Ectodermal cell (in vitro differentiated cells): ENCODE data around the gene NMRAL1.

ENCODE experiments used
- H3K27ac ChIP-seq: 2 replicates; pipeline ENCODE4 v1.7.0; 2013; ENCODE audit warnings: mild to moderate bottlenecking, low read depth, low read length; ENCODE audit not compliant: insufficient read depth, poor library complexity, severe bottlenecking
- H3K27me3 ChIP-seq: 2 replicates; pipeline ENCODE4 v1.7.0; 2013; ENCODE audit warnings: mild to moderate bottlenecking, low read length; ENCODE audit not compliant: insufficient read depth, control insufficient read depth, poor library complexity, severe bottlenecking
- H3K36me3 ChIP-seq: one replicate; pipeline ENCODE4 v1.7.0; 2013; ENCODE audit warnings: low read length; ENCODE audit not compliant: control insufficient read depth, insufficient read depth
- H3K4me1 ChIP-seq: one replicate; pipeline ENCODE4 v1.7.0; 2013; ENCODE audit warnings: low read length; ENCODE audit not compliant: control insufficient read depth, insufficient read depth
- H3K4me3 ChIP-seq: 2 replicates; pipeline ENCODE4 v1.7.0; 2013; ENCODE audit warnings: low read depth, low read length, control low read depth; ENCODE audit not compliant: insufficient read depth
- H3K9me3 ChIP-seq: 2 replicates; pipeline ENCODE4 v1.7.0; 2013; ENCODE audit warnings: mild to moderate bottlenecking, low read length, moderate library complexity; ENCODE audit not compliant: control insufficient read depth
- WGBS, 2 experiments: methylation state at CpG; one replicate each; pipeline ENCODE4 v1.1.7; 2013; ENCODE audit warnings: missing lambda C conversion rate in 2 of 2; 5-methylcytosine and 5-hydroxymethylcytosine counted together

NMRAL1 gene

DNA sequence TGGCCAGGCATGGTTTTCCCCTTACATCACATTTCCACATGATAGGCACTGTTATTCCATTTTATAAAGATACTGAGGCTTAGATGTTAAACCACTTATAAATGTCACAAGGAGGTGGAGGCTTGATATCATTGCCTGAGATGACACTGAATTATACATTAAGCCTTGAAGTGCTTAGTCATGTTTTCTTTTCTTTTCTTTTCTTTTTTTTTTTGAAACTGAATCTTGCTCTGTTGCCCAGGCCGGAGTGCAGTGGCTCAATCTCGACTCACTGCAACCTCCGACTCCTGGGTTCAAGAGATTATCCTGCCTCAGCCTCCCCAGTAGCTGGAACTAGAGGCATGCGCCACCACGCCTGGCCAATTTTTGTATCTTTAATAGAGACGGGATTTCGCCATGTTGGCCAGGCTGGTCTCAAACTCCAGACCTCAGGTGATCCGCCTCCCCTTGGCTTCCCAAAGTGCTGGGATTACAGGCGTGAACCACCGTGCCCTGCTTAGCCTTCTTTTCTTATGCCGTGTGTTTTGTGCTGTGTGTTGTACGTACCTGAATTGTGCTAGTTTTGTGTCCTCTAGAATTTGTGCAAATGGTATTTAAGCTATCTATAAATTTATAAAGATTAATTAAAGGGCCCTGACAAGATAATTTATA lies 47.6 kb downstream of the NMRAL1 start:
- Histone ChIP-seq H3K4me1 (peaks cover 7% of the 10 kb centered on the region), H3K36me3 (no peaks in the 10 kb centered on the region), H3K27ac (no peak overlapping the region), H3K9me3 (no peaks in the 10 kb centered on the region), H3K27me3 (no peaks in the 10 kb centered on the region), H3K4me3 (peak overlapping the region; percentile 98)
- 91 to 95% methylated on average over 10 to 11 of the region's 12 CpGs for WGBS, 2 experiments

DNA sequence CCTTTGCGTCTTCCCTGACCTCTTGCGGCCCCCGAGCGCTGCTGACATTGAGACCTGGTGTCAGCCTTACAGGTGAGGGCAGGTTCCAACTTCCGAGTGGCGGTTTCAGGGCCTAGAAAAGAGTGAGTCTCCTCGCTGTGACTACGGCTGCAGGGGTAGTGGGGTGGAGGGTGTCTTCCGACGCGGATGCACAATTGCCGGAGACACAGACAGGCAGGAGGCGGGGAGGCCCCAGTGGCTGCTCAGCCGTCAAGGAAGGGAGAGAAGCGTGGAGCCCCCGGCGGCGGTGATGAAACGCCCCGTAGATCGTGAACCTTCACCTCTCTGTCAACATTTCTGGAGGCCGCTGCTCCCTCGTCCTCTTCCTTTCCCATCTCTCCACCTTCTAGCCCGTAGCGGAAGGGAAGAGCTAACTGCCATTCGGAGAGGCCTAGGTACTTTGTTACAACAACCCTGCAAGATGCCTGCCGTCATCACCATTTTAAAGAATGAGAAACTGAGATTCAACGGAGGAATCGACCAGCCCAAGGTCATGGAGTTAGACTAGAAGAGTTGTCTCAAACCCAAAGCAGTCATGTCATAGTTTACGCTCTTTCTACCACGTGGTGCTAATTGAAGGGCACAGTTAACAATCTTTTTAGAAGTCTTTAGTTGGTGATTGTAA lies 48.3 kb downstream of the NMRAL1 start:
- Histone ChIP-seq H3K4me1 (peaks cover 7% of the 10 kb centered on the region), H3K36me3 (no peaks in the 10 kb centered on the region), H3K9me3 (no peaks in the 10 kb centered on the region), H3K27ac (peak overlapping the region; percentile 39), H3K4me3 (peak overlapping the region; percentile 98), H3K27me3 (no peaks in the 10 kb centered on the region)
- 3 to 5% methylated on average over 31 of the region's 31 CpGs for WGBS, 2 experiments

GRCh38 chr16:4425378-4426020 lies 48.9 kb downstream of the NMRAL1 start, which contains the start of gene DNAJA3:
TSS of gene DNAJA3 (plus strand) at chr16:4425868. CDS start at chr16:4425882, 14 bp downstream.
- Histone ChIP-seq H3K36me3 (no peaks in the 10 kb centered on the region), H3K4me1 (peaks cover 7% of the 10 kb centered on the region), H3K4me3 (peak within 1 kb of the TSS; percentile 98), H3K27me3 (no peaks in the 10 kb centered on the region), H3K27ac (peak within 1 kb of the TSS; percentile 39), H3K9me3 (no peaks in the 10 kb centered on the region)
- WGBS, 2 experiments = 0% methylated on average over 68 of the region's 68 CpGs

GRCh38 chr16:4420505-4421105 lies 53.8 kb downstream of the NMRAL1 start:
- Histone ChIP-seq H3K4me3 (no peak overlapping the region), H3K27ac (no peak overlapping the region), H3K9me3 (no peaks in the 10 kb centered on the region), H3K4me1 (no peaks in the 10 kb centered on the region), H3K36me3 (no peaks in the 10 kb centered on the region), H3K27me3 (peaks cover 16% of the 10 kb centered on the region)
- WGBS, 2 experiments = 85 to 90% methylated on average over 8 of the region's 8 CpGs

GRCh38 chr16:4419402-4419959 lies 54.9 kb downstream of the NMRAL1 start:
- Histone ChIP-seq H3K27ac (no peak overlapping the region), H3K4me3 (no peak overlapping the region), H3K9me3 (no peaks in the 10 kb centered on the region), H3K36me3 (no peaks in the 10 kb centered on the region), H3K4me1 (no peaks in the 10 kb centered on the region), H3K27me3 (peaks cover 23% of the 10 kb centered on the region)
- WGBS, 2 experiments = 86 to 87% methylated on average over 7 of the region's 7 CpGs

DNA sequence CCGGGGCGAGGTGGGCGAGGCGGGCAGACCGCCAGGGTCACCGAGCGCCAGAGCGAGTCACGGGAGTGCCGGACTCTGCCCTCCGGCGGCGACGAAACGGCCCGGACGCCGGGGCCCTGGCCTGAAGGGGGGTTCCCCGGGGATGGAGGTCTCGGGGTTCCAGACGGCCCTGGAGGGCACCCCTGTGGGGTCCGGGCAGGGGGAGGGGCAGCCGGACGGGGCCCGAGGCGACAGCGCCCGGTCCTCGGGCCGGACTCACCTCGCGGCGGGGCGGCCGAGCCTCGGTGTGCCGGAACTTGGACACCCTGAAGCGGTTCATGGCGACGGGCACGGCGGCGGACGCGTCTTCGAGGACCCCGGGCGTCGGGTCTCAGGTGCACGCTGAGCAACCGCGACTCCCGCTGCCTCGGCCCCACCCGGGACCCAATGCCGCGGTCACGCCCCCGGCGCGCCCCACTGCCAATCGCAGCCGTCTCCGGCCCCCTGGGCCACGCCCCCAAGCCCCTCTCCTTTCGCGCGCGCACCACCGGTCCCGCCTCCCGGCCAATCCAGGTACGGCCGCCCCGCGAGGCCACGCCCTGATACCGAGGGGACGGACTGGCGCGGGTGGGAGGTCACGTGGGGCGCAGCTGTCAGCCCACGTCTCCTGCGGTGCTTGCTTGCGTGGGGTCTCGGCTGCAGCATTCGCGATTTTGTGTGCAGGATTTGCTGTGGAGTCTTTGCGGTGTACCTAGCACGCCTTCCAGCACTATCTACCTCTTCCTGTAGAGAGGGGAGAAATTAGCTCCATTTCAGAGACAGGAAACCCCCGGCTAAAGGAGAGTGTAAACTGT lies 58.0 kb downstream of the NMRAL1 start, which contains the start of gene CORO7:
CORO7 (minus strand) TSS at position 397 of the 833 bp plus-strand sequence; CDS start at position 319, 78 bp downstream.
- 1% methylated on average over 92 of the region's 92 CpGs for WGBS, 2 experiments
- Histone ChIP-seq H3K36me3 (no peaks in the 10 kb centered on the region), H3K27me3 (peaks cover 23% of the 10 kb centered on the region), H3K4me3 (peak within 1 kb of the TSS; percentile 66), H3K9me3 (no peaks in the 10 kb centered on the region), H3K27ac (no peak within 1 kb of the TSS), H3K4me1 (no peaks in the 10 kb centered on the region)

GRCh38 chr16:4415538-4416199 lies 58.8 kb downstream of the NMRAL1 start:
- Histone ChIP-seq H3K4me3 (peak overlapping the region; percentile 66), H3K27me3 (peaks cover 23% of the 10 kb centered on the region), H3K9me3 (no peaks in the 10 kb centered on the region), H3K27ac (no peak overlapping the region), H3K4me1 (no peaks in the 10 kb centered on the region), H3K36me3 (no peaks in the 10 kb centered on the region)
- WGBS, 2 experiments = 7 to 8% methylated on average over 44 of the region's 44 CpGs

GRCh38 chr16:4414187-4414917 lies 60.1 kb downstream of the NMRAL1 start:
- H3K4me3 ChIP-seq = no peak overlapping the region
- no peaks in the 10 kb centered on the region for H3K4me1 ChIP-seq

More at GRCh38 chr16:4414187-4414917, 60.1 kb downstream of the NMRAL1 start:
- WGBS, 2 experiments = 92 to 95% methylated on average over 7 of the region's 7 CpGs
- H3K27ac ChIP-seq = no peak overlapping the region
- no peaks in the 10 kb centered on the region for H3K9me3 ChIP-seq
- peaks cover 23% of the 10 kb centered on the region for H3K27me3 ChIP-seq
- H3K36me3 ChIP-seq = no peaks in the 10 kb centered on the region
